HG03457 (cell line): ENCODE data around the gene PTPN2.

Source experiments
- ATAC-seq: cut with Tn5 transposase; IDR thresholded peaks from one replicate; pipeline ENCODE4 v1.9.1; 2021; ENCODE audit warnings: moderate number of reproducible peaks; ENCODE audit not compliant: unreplicated experiment

Gene PTPN2

GRCh38 chr18:12828116-12829051, 55.7 kb downstream of the PTPN2 start:
- no peak for ATAC-seq

- no peak for ATAC-seq
Measured at GRCh38 chr18:12827588-12827987, 56.4 kb downstream of the PTPN2 start.

GRCh38 chr18:12825230-12825629, 58.8 kb downstream of the PTPN2 start:
- ATAC-seq, result no peak

- ATAC-seq, result no peak
Measured at GRCh38 chr18:12823892-12824291, 60.1 kb downstream of the PTPN2 start.

- no peak for ATAC-seq
Measured at GRCh38 chr18:12821408-12821807, 62.6 kb downstream of the PTPN2 start.

- ATAC-seq, result no peak
Measured at GRCh38 chr18:12820506-12820905, 63.5 kb downstream of the PTPN2 start.

- no peak for ATAC-seq
Measured at GRCh38 chr18:12819841-12820240, 64.2 kb downstream of the PTPN2 start.

- no peak for ATAC-seq
Measured at GRCh38 chr18:12819322-12819721, 64.7 kb downstream of the PTPN2 start.

GRCh38 chr18:12818243-12818642, 65.8 kb downstream of the PTPN2 start:
- no peak for ATAC-seq

GRCh38 chr18:12816451-12816850, 67.6 kb downstream of the PTPN2 start:
- ATAC-seq, result no peak

GRCh38 chr18:12811191-12811950, 72.7 kb downstream of the PTPN2 start:
- no peak for ATAC-seq

GRCh38 chr18:12803069-12803936, 80.7 kb downstream of the PTPN2 start:
- no peak for ATAC-seq

GRCh38 chr18:12802538-12802937, 81.5 kb downstream of the PTPN2 start:
- ATAC-seq, result no peak

GRCh38 chr18:12796448-12796847, 87.6 kb downstream of the PTPN2 start:
- ATAC-seq, result no peak

GRCh38 chr18:12791610-12792009, 92.4 kb downstream of the PTPN2 start:
- ATAC-seq, result no peak

- ATAC-seq, result no peak
Measured at GRCh38 chr18:12786669-12787068, 97.4 kb downstream of the PTPN2 start.

- no peak for ATAC-seq
Measured at GRCh38 chr18:12783524-12783923, 100.5 kb downstream of the PTPN2 start.

- no peak for ATAC-seq
Measured at GRCh38 chr18:12782521-12782920, 101.5 kb downstream of the PTPN2 start.

- no peak for ATAC-seq
Measured at GRCh38 chr18:12779456-12779855, 104.6 kb downstream of the PTPN2 start.

- ATAC-seq, result no peak
Measured at GRCh38 chr18:12779043-12779442, 105.0 kb downstream of the PTPN2 start.

- no peak for ATAC-seq
Measured at GRCh38 chr18:12777500-12777944, 106.5 kb downstream of the PTPN2 start.
